ENCODE results near the gene MTG2. TPM values are rescaled to one million over a fixed set of nuclear protein-coding genes. Genes with fewer than 3 reads are reported as not detected.
A peak's percentile ranks its signal among the peaks of the same experiment; 100 is the strongest.

MTG2 gene
- total and polyA plus RNA-seq, 4 donors, result 13.0 to 28.0 (median 24.4) TPM

DNA sequence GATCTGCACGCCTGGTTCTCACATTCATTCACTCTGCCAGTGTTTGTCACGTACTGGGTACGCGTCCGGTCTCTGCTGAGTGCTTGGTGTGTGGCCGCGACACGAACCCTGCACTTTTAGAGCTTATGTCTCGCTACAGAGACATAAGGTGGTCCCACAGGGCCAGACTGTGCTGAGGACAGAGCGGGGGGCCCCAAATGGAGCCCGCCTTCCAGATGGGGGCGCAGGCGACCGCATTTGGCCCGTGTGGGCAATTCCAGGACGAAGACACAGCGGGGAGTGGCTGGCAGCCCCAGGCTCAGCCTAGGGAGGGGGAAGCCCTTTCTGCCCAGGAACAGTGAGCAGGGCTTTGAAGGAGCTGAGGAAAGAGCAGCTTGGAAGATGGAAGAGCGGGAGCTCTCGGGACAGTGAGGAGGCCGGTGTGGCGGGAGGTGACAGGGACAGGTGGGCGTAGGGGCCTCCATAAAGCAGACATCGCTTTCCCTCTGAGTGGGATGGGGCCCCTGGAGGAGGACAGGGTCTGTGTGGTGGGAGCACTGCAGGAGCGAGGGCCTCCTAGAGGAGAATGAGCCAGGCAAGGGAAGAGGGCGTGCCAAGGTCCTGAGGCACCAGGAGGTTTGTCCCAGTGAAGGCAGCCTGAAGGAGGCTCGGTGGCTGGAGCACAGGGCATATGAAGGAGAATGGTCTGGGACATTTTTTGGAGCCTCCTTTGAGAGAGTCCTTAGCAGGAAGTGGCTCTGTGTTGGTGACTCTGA lies 7.8 kb upstream of the MTG2 start:
- no peak for DNase-seq (ENCODE audit: low spot score)
- no peak for TF ChIP-seq REST (IDR thresholded peaks at IDR 0.05)
- no peak for TF ChIP-seq SP1 (IDR thresholded peaks at IDR 0.05)
- no peak for TF ChIP-seq GABPA (IDR thresholded peaks at IDR 0.05 in 1 of 2, conservative IDR thresholded peaks at IDR 0.05 in 1 of 2)
- TF ChIP-seq RAD21 (IDR thresholded peaks at IDR 0.05), result no peak
- no peak for TF ChIP-seq MAX (IDR thresholded peaks at IDR 0.05)
- TF ChIP-seq RXRA (IDR thresholded peaks at IDR 0.05), result no peak
- TF ChIP-seq EGR1 (IDR thresholded peaks at IDR 0.05; ENCODE audit: low read depth in 2 of 2), result no peak
- no peak for TF ChIP-seq FOXA1 (IDR thresholded peaks at IDR 0.05)
- TF ChIP-seq, protein P1, sequence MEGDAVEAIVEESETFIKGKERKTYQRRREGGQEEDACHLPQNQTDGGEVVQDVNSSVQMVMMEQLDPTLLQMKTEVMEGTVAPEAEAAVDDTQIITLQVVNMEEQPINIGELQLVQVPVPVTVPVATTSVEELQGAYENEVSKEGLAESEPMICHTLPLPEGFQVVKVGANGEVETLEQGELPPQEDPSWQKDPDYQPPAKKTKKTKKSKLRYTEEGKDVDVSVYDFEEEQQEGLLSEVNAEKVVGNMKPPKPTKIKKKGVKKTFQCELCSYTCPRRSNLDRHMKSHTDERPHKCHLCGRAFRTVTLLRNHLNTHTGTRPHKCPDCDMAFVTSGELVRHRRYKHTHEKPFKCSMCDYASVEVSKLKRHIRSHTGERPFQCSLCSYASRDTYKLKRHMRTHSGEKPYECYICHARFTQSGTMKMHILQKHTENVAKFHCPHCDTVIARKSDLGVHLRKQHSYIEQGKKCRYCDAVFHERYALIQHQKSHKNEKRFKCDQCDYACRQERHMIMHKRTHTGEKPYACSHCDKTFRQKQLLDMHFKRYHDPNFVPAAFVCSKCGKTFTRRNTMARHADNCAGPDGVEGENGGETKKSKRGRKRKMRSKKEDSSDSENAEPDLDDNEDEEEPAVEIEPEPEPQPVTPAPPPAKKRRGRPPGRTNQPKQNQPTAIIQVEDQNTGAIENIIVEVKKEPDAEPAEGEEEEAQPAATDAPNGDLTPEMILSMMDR (IDR thresholded peaks at IDR 0.05; ENCODE audit: low read depth, low read length, missing input control), result no peak
- TF ChIP-seq NR2F2 (IDR thresholded peaks at IDR 0.05), result no peak
- TF ChIP-seq FOXA2 (IDR thresholded peaks at IDR 0.05), result no peak
- no peak for TF ChIP-seq YY1 (IDR thresholded peaks at IDR 0.05)
- TF ChIP-seq HNF4A (conservative IDR thresholded peaks at IDR 0.05), result no peak
- TF ChIP-seq ZBTB33 (IDR thresholded peaks at IDR 0.05), result no peak
- TF ChIP-seq TAF1 (conservative IDR thresholded peaks at IDR 0.05), result no peak
- TF ChIP-seq, protein P2, sequence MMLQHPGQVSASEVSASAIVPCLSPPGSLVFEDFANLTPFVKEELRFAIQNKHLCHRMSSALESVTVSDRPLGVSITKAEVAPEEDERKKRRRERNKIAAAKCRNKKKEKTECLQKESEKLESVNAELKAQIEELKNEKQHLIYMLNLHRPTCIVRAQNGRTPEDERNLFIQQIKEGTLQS (IDR thresholded peaks at IDR 0.05), result no peak
- TF ChIP-seq HNF4G (IDR thresholded peaks at IDR 0.05), result no peak
- no peak for TF ChIP-seq JUND (IDR thresholded peaks at IDR 0.05)
- H3K27me3 ChIP-seq (ENCODE audit: control insufficient read depth in 4 of 4, insufficient read depth in 4 of 4, low read length in 3 of 4), result no peaks in the 10 kb centered on the region
- no peak overlapping the region for H3K4me3 ChIP-seq (ENCODE audit: low read depth in 1 of 3, low read length in 3 of 3)
- peaks cover 3 to 27% (median 8%) of the 10 kb centered on the region in 4 donors for H3K4me1 ChIP-seq (ENCODE audit: control insufficient read depth in 4 of 4, insufficient read depth in 4 of 4, low read length in 3 of 4)
- H3K9ac ChIP-seq (ENCODE audit: low read depth in 1 of 2, low read length in 2 of 2), result no peak overlapping the region
- WGBS, result 97% methylated on average over 26 of the region's 26 CpGs
- H3K9me3 ChIP-seq (ENCODE audit: control insufficient read depth in 4 of 4, low read length in 3 of 4), result no peaks in the 10 kb centered on the region
- H3K27ac ChIP-seq (ENCODE audit: low read depth in 1 of 2, low read length in 2 of 2), result peak overlapping the region in 1 of 2 donors; percentile 97
- H3K36me3 ChIP-seq (ENCODE audit: control insufficient read depth in 4 of 4, insufficient read depth in 3 of 4, low read depth in 1 of 4, low read length in 3 of 4), result peaks cover 0 to 19% (median 4%) of the 10 kb centered on the region in 4 donors

Measured in liver (tissue), 9 donors.